ENCODE measurements around the gene SERPINH1. TPM values are rescaled to one million over a fixed set of nuclear protein-coding genes. Genes with fewer than 3 reads are reported as not detected.

Gene SERPINH1
- total and polyA plus RNA-seq, 2 donors (not counting 3 experiments of a cell fraction or from before 2014, with no cell fraction given) = 409 to 816 TPM

DNA sequence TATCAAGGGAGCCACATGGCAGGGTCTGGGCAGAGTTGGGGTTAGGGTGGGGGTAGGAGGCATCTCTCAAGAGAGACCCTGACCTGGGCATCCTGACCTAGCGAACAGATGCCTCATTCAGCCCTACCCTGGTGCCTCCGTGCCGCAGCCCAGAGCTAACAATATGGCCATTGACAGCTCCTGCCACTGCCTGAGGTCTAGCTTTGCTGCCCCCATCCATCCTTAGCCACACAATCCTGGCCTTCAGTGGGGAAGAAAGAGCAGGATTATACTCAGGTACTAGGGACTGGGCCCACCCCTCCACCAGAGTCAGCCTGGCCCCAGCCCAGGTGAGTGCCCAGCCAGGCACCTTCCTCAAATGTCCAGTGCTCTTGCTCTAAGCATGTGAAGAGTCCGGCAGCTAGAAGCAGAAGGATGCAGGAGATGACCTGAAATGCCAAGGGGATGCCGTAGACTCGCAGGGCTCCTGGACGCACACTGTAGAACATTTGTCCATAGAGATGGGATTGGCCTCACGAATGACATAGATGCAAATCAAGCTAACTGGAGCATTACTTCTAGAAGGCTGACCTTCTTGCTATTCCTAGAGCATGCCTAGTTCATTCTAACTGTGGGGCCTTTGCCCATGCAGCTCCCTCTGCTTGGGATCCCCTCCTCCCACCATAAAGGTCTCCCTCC, 13.3 kb upstream of the SERPINH1 start:
- DNase-seq (ENCODE audit: low read depth, low spot score) (no peak), FAIRE-seq (no peak)
- H3K79me2 ChIP-seq (ENCODE audit: control insufficient read depth, insufficient read depth, low read length) = no peaks in the 10 kb centered on the region
- H3K4me2 ChIP-seq (ENCODE audit: insufficient read depth, low read length) = no peak overlapping the region
- H3K4me3 ChIP-seq (replicated peaks in 1 of 3; ENCODE audit: insufficient read depth in 1 of 3, low read depth in 1 of 3, low read length in 3 of 3) = no peak overlapping the region
- H4K20me1 ChIP-seq (replicated peaks; ENCODE audit: control insufficient read depth, extremely low read depth, insufficient read depth, low read length) = no peaks in the 10 kb centered on the region
- dilution Hi-C loops (cut with MboI; ENCODE audit: extremely low pct_ligation_motif_present, low sequenced_read_pairs) (no loop called here), intact Hi-C loops (cut with micrococcal nuclease) (no loop called here)
- H3K36me3 ChIP-seq (ENCODE audit: control insufficient read depth in 2 of 2, extremely low read depth in 1 of 2, insufficient read depth in 2 of 2, low read length in 2 of 2) = no peaks in the 10 kb centered on the region
- TF ChIP-seq, protein P1, sequence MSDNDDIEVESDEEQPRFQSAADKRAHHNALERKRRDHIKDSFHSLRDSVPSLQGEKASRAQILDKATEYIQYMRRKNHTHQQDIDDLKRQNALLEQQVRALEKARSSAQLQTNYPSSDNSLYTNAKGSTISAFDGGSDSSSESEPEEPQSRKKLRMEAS (IDR thresholded peaks at IDR 0.05; ENCODE audit: insufficient read depth, insufficient read length) = no peak
- TF ChIP-seq GATA2 (IDR thresholded peaks at IDR 0.05; ENCODE audit: insufficient read depth, insufficient read length, low read depth, low read length) (no peak), EZH2 (IDR thresholded peaks at IDR 0.05; ENCODE audit: borderline replicate concordance, low read depth, low read length, severe bottlenecking) (no peak), JUN (IDR thresholded peaks at IDR 0.05; ENCODE audit: borderline replicate concordance, insufficient read depth, insufficient read length, low read depth) (no peak), MYC (IDR thresholded peaks at IDR 0.05; ENCODE audit: low read depth, low read length) (no peak), POLR2AphosphoS5 (IDR thresholded peaks at IDR 0.05; ENCODE audit: insufficient read depth, low read depth, low read length) (no peak), FOS (IDR thresholded peaks at IDR 0.05; ENCODE audit: borderline replicate concordance, insufficient read depth, low read length) (no peak)
- TF ChIP-seq, protein P2, sequence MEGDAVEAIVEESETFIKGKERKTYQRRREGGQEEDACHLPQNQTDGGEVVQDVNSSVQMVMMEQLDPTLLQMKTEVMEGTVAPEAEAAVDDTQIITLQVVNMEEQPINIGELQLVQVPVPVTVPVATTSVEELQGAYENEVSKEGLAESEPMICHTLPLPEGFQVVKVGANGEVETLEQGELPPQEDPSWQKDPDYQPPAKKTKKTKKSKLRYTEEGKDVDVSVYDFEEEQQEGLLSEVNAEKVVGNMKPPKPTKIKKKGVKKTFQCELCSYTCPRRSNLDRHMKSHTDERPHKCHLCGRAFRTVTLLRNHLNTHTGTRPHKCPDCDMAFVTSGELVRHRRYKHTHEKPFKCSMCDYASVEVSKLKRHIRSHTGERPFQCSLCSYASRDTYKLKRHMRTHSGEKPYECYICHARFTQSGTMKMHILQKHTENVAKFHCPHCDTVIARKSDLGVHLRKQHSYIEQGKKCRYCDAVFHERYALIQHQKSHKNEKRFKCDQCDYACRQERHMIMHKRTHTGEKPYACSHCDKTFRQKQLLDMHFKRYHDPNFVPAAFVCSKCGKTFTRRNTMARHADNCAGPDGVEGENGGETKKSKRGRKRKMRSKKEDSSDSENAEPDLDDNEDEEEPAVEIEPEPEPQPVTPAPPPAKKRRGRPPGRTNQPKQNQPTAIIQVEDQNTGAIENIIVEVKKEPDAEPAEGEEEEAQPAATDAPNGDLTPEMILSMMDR (IDR thresholded peaks at IDR 0.05; ENCODE audit: extremely low read depth in 1 of 2, insufficient read depth in 1 of 2, low read depth in 1 of 2, low read length in 2 of 2) = no peak
- ChIA-PET CTCF (interaction anchor here (0.6 to 3.5 kb wide), 10 partner anchors 10 to 157 kb away, joined by 3 to 37 read pairs (median 4); no protein-coding TSS in a partner anchor), POLR2A (interaction anchor here (0.9 kb wide), 1 partner anchor 26 kb away, joined by 3 read pairs; no protein-coding TSS in a partner anchor)
- no peaks in the 10 kb centered on the region for H3K9me3 ChIP-seq (replicated peaks; ENCODE audit: control insufficient read depth, insufficient read depth, low read length)
- H3K27me3 ChIP-seq (ENCODE audit: control insufficient read depth in 2 of 2, insufficient read depth in 2 of 2, low read length in 2 of 2) = peaks cover 0 to 2% of the 10 kb centered on the region in 2 experiments
- H2AFZ ChIP-seq (ENCODE audit: low read depth, low read length) = no peak overlapping the region
- no peak overlapping the region for H3K9ac ChIP-seq (replicated peaks; ENCODE audit: extremely low read depth, insufficient read depth, low read length)
- H3K4me1 ChIP-seq (ENCODE audit: control insufficient read depth, extremely low read depth, insufficient read depth, low read length) = peaks cover under 1% of the 10 kb centered on the region
- no TSS peak for BruUV-seq (replicated peaks)
- H3K27ac ChIP-seq (ENCODE audit: insufficient read depth, low read depth, low read length) = no peak overlapping the region
- H3K9me1 ChIP-seq (replicated peaks; ENCODE audit: control insufficient read depth, extremely low read depth, insufficient read depth, low read length) = no peaks in the 10 kb centered on the region
